ENCODE measurements around the gene DVL3. TPM values are rescaled to one million over a fixed set of nuclear protein-coding genes. Genes with fewer than 3 reads are reported as not detected.
A peak's percentile ranks its signal among the peaks of the same experiment; 100 is the strongest.

DVL3 gene
- total RNA-seq, 1 experiment from 2014 or later, result 86.7 TPM

- CTCF ChIA-PET, result interaction anchor here (0.6 to 1.2 kb wide), 3 partner anchors 9 to 1455 kb away, joined by 3 to 4 read pairs (median 3); partner anchors contain the start of gene ABCF3
- no peaks in the 10 kb centered on the region for H3K9me3 Mint-ChIP-seq (ENCODE audit: unreplicated experiment)
- BruUV-seq (replicated peaks), result no TSS peak
- peaks cover 31% of the 10 kb centered on the region for H3K36me3 Mint-ChIP-seq (ENCODE audit: insufficient read depth, unreplicated experiment)
- no peak overlapping the region for H3K27ac Mint-ChIP-seq (ENCODE audit: unreplicated experiment)
- Histone ChIP-seq H3K36me3 (ENCODE audit: control insufficient read depth, insufficient read depth, low read length) (peaks cover 7% of the 10 kb centered on the region), H3K27me3 (replicated peaks; ENCODE audit: control insufficient read depth, insufficient read depth, low read length) (no peaks in the 10 kb centered on the region), H3K4me3 (ENCODE audit: low read depth, low read length) (no peak overlapping the region), H3K4me1 (peaks cover 19% of the 10 kb centered on the region), H3K9me3 (no peaks in the 10 kb centered on the region)
- POLR2A ChIA-PET, result interaction anchor here (0.6 kb wide), 1 partner anchor 42 kb away, joined by 3 read pairs; no protein-coding TSS in a partner anchor
- no peaks in the 10 kb centered on the region for H3K27me3 Mint-ChIP-seq (ENCODE audit: insufficient read depth, unreplicated experiment)
- TF ChIP-seq, protein P1, sequence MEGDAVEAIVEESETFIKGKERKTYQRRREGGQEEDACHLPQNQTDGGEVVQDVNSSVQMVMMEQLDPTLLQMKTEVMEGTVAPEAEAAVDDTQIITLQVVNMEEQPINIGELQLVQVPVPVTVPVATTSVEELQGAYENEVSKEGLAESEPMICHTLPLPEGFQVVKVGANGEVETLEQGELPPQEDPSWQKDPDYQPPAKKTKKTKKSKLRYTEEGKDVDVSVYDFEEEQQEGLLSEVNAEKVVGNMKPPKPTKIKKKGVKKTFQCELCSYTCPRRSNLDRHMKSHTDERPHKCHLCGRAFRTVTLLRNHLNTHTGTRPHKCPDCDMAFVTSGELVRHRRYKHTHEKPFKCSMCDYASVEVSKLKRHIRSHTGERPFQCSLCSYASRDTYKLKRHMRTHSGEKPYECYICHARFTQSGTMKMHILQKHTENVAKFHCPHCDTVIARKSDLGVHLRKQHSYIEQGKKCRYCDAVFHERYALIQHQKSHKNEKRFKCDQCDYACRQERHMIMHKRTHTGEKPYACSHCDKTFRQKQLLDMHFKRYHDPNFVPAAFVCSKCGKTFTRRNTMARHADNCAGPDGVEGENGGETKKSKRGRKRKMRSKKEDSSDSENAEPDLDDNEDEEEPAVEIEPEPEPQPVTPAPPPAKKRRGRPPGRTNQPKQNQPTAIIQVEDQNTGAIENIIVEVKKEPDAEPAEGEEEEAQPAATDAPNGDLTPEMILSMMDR (IDR thresholded peaks at IDR 0.05; ENCODE audit: insufficient read depth in 1 of 2, low read depth in 1 of 2, low read length in 1 of 2, severe bottlenecking in 1 of 2, unreplicated experiment in 1 of 2), result no peak
- H3K4me1 Mint-ChIP-seq (ENCODE audit: low read depth, unreplicated experiment), result peaks cover 7% of the 10 kb centered on the region
- no peak for DNase-seq
- peak overlapping the region; percentile 97 for H3K4me3 Mint-ChIP-seq (ENCODE audit: unreplicated experiment)
- intact Hi-C loops (cut with micrococcal nuclease; ENCODE audit: unreplicated experiment), result no loop called here
Measured at GRCh38 chr3:184176377-184177330, 21.5 kb downstream of the DVL3 start.

DNA sequence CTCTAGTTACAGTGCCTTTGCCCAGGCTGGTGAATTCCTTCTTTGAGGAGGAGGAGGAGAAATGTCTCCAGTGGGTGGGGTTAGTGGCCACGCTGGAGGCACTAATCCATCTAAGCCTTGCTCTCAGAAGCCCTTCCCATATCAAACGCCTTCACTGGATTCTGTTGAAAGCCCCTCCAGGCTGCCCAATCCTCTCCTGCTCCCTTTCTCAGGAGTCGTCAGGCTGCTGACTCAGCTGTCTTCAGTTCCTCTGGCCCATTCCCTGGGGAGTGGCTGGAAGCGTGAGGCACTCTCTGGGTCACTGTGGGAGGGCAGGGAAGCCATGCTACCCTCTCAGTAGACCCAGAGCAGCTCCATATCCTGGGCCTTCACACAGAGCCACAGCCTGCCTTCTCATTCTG is 22.2 kb downstream of the DVL3 start:
- BruUV-seq (replicated peaks), result no TSS peak
- CTCF ChIA-PET, result interaction anchor here (0.6 to 1.2 kb wide), 3 partner anchors 8 to 1456 kb away, joined by 3 to 4 read pairs (median 3); partner anchors contain the start of gene ABCF3
- Mint-ChIP-seq H3K4me1 (ENCODE audit: low read depth, unreplicated experiment) (peaks cover 7% of the 10 kb centered on the region), H3K36me3 (ENCODE audit: insufficient read depth, unreplicated experiment) (peaks cover 32% of the 10 kb centered on the region), H3K9me3 (ENCODE audit: unreplicated experiment) (no peaks in the 10 kb centered on the region), H3K27me3 (ENCODE audit: insufficient read depth, unreplicated experiment) (no peaks in the 10 kb centered on the region), H3K4me3 (ENCODE audit: unreplicated experiment) (no peak overlapping the region), H3K27ac (ENCODE audit: unreplicated experiment) (no peak overlapping the region)
- no peak overlapping the region for H3K4me3 ChIP-seq (ENCODE audit: low read depth, low read length)
- H3K27me3 ChIP-seq (replicated peaks; ENCODE audit: control insufficient read depth, insufficient read depth, low read length), result no peaks in the 10 kb centered on the region
- no peak for DNase-seq
- H3K9me3 ChIP-seq, result no peaks in the 10 kb centered on the region
- POLR2A ChIA-PET, result no interaction called here
- intact Hi-C loops (cut with micrococcal nuclease; ENCODE audit: unreplicated experiment), result no loop called here
- H3K4me1 ChIP-seq, result peaks cover 16% of the 10 kb centered on the region
- TF ChIP-seq, protein P1 (IDR thresholded peaks at IDR 0.05; ENCODE audit: insufficient read depth in 1 of 2, low read depth in 1 of 2, low read length in 1 of 2, severe bottlenecking in 1 of 2, unreplicated experiment in 1 of 2), result no peak
- H3K36me3 ChIP-seq (ENCODE audit: control insufficient read depth, insufficient read depth, low read length), result peaks cover 7% of the 10 kb centered on the region

DNA sequence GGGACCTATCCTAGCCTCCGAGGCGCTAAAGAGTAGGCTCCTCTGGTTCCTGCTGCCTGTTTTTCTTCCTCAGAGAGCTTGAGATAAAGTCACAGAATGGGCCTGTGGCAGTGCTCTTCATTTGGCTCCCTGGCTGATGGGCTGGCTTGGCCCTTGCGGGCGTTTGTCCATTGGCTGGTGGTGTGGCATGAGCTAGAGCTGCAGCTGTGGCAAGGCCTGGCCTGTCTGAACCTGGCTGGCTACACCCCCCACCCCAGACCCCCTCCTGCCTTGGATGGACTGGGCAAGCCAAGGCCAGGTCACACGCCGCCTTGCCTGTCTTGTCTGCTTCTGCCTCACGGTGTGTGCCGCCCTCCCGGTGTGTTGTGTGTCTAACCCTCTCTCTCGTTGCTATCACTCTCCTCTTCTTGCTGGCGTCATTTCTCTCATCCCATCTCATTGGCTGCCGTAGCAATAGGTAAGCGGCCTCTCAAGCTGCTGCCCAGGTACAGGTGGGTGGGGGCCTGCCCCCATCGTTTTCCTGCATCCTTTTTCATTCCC is 22.7 kb downstream of the DVL3 start:
- Mint-ChIP-seq H3K9me3 (ENCODE audit: unreplicated experiment) (no peaks in the 10 kb centered on the region), H3K36me3 (ENCODE audit: insufficient read depth, unreplicated experiment) (peaks cover 37% of the 10 kb centered on the region), H3K4me1 (ENCODE audit: low read depth, unreplicated experiment) (peaks cover 4% of the 10 kb centered on the region), H3K27ac (ENCODE audit: unreplicated experiment) (peak overlapping the region; percentile 77), H3K4me3 (ENCODE audit: unreplicated experiment) (no peak overlapping the region), H3K27me3 (ENCODE audit: insufficient read depth, unreplicated experiment) (no peaks in the 10 kb centered on the region)
- Histone ChIP-seq H3K36me3 (ENCODE audit: control insufficient read depth, insufficient read depth, low read length) (peaks cover 7% of the 10 kb centered on the region), H3K27me3 (replicated peaks; ENCODE audit: control insufficient read depth, insufficient read depth, low read length) (no peaks in the 10 kb centered on the region), H3K9me3 (no peaks in the 10 kb centered on the region), H3K4me3 (ENCODE audit: low read depth, low read length) (no peak overlapping the region), H3K4me1 (peaks cover 11% of the 10 kb centered on the region)
- no TSS peak for BruUV-seq (replicated peaks)
- intact Hi-C loops (cut with micrococcal nuclease; ENCODE audit: unreplicated experiment), result no loop called here
- TF ChIP-seq, protein P1 (IDR thresholded peaks at IDR 0.05; ENCODE audit: insufficient read depth in 1 of 2, low read depth in 1 of 2, low read length in 1 of 2, severe bottlenecking in 1 of 2, unreplicated experiment in 1 of 2), result no peak
- DNase-seq, result no peak
- ChIA-PET POLR2A (no interaction called here), CTCF (interaction anchor here (1.2 kb wide), 1 partner anchor 8 kb away, joined by 4 read pairs; the partner anchor contains the start of gene ABCF3)
